ENCODE measurements around the gene PRF1. TPM values are rescaled to one million over a fixed set of nuclear protein-coding genes. Genes with fewer than 3 reads are reported as not detected.
A peak's percentile ranks its signal among the peaks of the same experiment; 100 is the strongest.

PRF1 gene
- total RNA-seq, 1 donor from 2014 or later: not detected

DNA sequence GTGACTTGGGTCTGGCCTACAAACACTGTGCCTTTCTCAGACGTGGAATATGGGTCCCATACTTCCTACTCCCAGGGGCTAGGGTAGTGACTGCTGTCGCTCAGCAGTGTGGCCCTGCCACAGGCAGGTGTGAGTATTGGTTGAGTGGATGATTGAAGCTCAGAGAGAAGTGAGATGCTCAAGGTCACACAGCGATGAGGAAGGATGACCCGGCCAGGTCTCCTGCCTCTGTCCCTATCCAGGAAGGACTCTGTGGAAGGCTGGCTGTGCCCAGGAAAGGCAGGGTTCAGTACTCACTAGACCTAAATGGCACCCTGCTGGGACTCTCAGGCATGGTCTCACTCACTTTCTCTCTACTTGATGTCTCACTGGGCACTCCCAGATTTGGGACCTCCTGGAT lies 2.8 kb downstream of the PRF1 start:
- Mint-ChIP-seq H3K9me3 (no peaks in the 10 kb centered on the region), H3K27ac (no peak overlapping the region), H3K27me3 (no peaks in the 10 kb centered on the region), H3K4me3 (no peak overlapping the region), H3K4me1 (ENCODE audit: unreplicated experiment) (peaks cover 20% of the 10 kb centered on the region), H3K36me3 (no peaks in the 10 kb centered on the region)
- peak; percentile 44 for DNase-seq (ENCODE audit: extremely low spot score, unreplicated experiment)
- no peak for TF ChIP-seq CTCF (conservative IDR thresholded peaks at IDR 0.05)

DNA sequence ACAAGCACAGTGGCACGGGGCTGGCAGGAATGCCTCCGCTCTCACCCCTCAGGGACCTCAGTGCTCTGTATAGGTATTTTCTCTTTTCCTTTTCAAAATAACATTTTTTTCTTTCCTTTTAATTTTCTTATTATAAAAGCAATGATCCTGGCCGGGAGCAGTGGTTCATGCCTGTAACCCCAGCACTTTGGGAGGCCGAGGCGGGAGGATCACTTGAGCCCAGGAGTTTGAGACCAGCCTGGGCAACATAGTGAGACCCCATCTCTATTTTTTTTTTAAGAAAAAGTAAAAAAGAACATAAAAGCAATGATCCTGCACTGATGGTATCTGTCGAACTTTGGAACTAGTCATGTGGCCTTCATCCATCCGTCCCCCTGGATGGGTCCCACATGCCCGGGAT lies 3.2 kb downstream of the PRF1 start:
- no peak for TF ChIP-seq CTCF (conservative IDR thresholded peaks at IDR 0.05)
- Mint-ChIP-seq H3K27me3 (no peaks in the 10 kb centered on the region), H3K4me3 (no peak overlapping the region), H3K27ac (no peak overlapping the region), H3K9me3 (no peaks in the 10 kb centered on the region), H3K4me1 (ENCODE audit: unreplicated experiment) (peaks cover 20% of the 10 kb centered on the region), H3K36me3 (no peaks in the 10 kb centered on the region)
- DNase-seq (ENCODE audit: extremely low spot score, unreplicated experiment): no peak

DNA sequence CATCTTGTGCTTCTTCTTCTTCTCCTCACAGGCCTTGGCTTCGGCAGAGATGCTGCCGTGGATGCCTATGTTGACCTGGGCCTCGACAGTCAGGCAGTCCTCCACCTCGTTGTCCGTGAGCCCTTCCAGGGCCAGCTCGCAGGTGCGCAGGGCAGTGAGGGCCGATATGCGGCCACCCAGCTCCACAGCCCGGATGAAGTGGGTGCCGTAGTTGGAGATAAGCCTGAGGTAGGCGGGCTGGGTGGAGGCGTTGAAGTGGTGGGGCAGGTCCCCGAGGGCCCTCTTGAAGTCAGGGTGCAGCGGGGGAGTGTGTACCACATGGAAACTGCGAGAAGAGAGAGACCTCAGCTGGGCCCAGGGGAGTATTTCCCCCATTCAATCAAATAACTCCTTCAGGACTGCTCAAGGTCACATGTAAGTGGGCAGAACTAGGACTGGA lies 3.7 kb downstream of the PRF1 start:
- no peak for DNase-seq (ENCODE audit: extremely low spot score, unreplicated experiment)
- TF ChIP-seq CTCF (conservative IDR thresholded peaks at IDR 0.05): no peak
- H3K27ac Mint-ChIP-seq: no peak overlapping the region
- H3K4me1 Mint-ChIP-seq (ENCODE audit: unreplicated experiment): peaks cover 20% of the 10 kb centered on the region
- H3K36me3 Mint-ChIP-seq: no peaks in the 10 kb centered on the region
- H3K9me3 Mint-ChIP-seq: no peaks in the 10 kb centered on the region
- no peaks in the 10 kb centered on the region for H3K27me3 Mint-ChIP-seq
- H3K4me3 Mint-ChIP-seq: no peak overlapping the region

DNA sequence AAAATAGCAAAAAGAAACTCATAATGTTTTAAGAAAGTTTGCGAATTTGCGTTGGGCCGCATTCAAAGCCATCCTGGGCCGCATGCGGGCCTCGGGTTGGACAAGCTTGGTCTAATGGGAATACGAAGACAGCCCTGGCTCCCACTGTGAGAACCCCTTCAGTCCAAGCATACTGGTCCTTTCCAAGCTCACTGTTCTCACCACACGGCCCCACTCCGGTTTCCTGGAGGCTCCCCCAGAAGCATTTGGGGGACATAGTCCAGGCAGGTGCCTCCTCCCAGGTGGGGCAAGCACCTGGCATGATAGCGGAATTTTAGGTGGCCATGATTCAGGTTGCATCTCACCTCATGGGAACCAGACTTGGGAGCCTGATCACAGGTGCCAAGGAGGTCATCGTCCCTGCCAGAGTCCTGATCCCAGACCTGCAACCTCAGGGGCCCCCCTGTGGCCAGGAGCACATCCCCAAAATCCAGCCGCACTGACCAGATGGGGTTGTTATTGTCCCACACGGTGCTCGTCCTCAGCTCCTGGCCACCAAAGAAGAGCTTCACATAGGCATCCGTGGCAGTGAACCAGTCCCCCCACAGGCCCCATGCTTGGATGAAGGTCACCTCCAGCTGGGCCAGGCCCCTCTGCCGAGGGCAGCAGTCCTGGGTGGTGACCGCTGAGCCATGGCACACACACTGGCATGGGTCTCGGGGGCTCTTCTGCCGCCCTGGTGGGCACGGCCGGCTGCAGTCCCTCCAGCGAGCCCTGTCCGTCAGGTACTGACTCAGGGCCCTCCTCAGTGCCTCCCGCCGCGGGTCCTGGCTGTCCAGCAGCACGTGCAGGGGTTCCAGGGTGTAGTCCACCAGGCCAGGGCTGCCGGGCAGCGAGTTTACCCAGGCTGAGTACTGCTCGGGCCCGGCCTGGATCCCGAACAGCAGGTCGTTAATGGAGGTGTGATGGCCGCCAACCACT lies 4.4 kb downstream of the PRF1 start:
- Mint-ChIP-seq H3K36me3 (no peaks in the 10 kb centered on the region), H3K9me3 (no peaks in the 10 kb centered on the region), H3K27ac (no peak overlapping the region), H3K4me1 (ENCODE audit: unreplicated experiment) (peaks cover 20% of the 10 kb centered on the region), H3K27me3 (no peaks in the 10 kb centered on the region), H3K4me3 (no peak overlapping the region)
- no peak for TF ChIP-seq CTCF (conservative IDR thresholded peaks at IDR 0.05)
- DNase-seq (ENCODE audit: extremely low spot score, unreplicated experiment): peak; percentile 68

DNA sequence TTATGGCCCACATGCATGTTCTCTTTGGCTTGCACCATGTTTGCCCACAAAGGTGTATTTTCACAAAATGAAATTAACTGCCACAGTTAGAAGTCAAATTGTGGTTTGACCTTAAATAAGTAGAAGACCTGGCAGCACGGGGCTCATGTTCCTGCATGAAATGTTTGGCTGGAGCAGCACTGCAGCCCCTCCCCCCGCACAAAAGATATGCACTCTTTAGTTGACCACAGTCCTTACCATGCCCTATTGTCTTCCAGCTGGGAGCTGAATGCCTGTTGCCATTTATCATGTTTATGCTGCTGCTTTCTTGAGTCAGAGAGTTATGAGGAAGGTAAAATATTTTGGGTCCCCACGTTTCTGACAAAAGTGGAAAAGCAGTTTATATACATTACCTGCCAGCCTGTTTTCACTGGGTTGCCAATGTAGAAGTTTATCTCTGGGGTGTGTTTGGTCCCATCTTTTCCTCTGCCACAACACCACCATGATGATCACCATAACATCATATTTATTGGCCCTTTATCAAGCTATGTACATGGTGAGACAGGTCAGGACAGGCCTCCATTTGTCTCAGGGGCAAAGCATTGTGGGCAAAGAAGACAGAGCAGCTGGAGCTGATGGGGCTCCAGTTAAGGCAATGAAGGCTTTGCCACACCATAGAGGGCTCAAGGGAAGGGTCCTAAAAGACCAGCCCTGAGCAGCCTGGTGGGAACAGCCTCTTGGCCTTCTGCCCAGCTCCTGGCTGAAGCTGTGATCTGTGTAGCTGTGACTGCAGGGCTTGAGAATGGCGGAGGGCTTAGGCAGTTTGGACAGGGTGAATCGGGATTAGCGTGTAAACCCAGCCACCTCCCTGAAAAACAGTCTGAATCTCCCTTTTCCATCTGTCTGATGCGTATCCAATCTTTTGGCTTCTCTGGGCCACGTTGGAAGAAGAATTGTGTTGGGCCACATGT lies 5.4 kb downstream of the PRF1 start:
- no peak for TF ChIP-seq CTCF (conservative IDR thresholded peaks at IDR 0.05)
- H3K27me3 Mint-ChIP-seq: peaks cover 6% of the 10 kb centered on the region
- peaks cover 20% of the 10 kb centered on the region for H3K4me1 Mint-ChIP-seq (ENCODE audit: unreplicated experiment)
- H3K27ac Mint-ChIP-seq: no peak overlapping the region
- H3K36me3 Mint-ChIP-seq: no peaks in the 10 kb centered on the region
- DNase-seq (ENCODE audit: extremely low spot score, unreplicated experiment): peak; percentile 24
- H3K4me3 Mint-ChIP-seq: no peak overlapping the region
- H3K9me3 Mint-ChIP-seq: no peaks in the 10 kb centered on the region
